Neural progenitor cell (in vitro differentiated cells): ENCODE measurements around the gene SERINC5.

Experiments used
- CTCF ChIP-seq: fragments of 200-600 bp; sonication (generic); IDR thresholded peaks from 2 replicates; pipeline ENCODE4 v1.5.1; 2017; ENCODE audit warnings: antibody characterized with exemption, mild to moderate bottlenecking
- EZH2 ChIP-seq: fragments of 200-600 bp; sonication (generic); IDR thresholded peaks from 2 replicates; pipeline ENCODE4 v1.6.1; 2017; ENCODE audit warnings: antibody characterized with exemption, mild to moderate bottlenecking, moderate library complexity

- no peak for TF ChIP-seq EZH2
- TF ChIP-seq CTCF: no peak
Observed at GRCh38 chr5:80291761-80292160, 35.9 kb upstream of the SERINC5 start.
